ENCODE data around the gene VASN.
"Not testable (repeated sequence)": the region's sequence is repeated elsewhere in the genome, so short reads cannot be mapped to it uniquely, and the experiment has no call there.

The VASN gene

GRCh38 chr16:4371357-4372000 is at the start of gene VASN:
Gene VASN (plus strand): TSS chr16:4371848. CDS start chr16:4380878, 9,030 bp downstream.
- peak; percentile 80 for DNase-seq

GRCh38 chr16:4322121-4323052 is 49.3 kb upstream of the VASN start:
- no peak for DNase-seq

- DNase-seq = peak; percentile 1
Observed at GRCh38 chr16:4323071-4323844, 48.4 kb upstream of the VASN start.

- peak; percentile 1 for DNase-seq
Observed at GRCh38 chr16:4323845-4324488, 47.7 kb upstream of the VASN start.

GRCh38 chr16:4324492-4325252 is 47.0 kb upstream of the VASN start:
- no peak for DNase-seq

- DNase-seq = peak; percentile 1
Observed at GRCh38 chr16:4325253-4325758, 46.3 kb upstream of the VASN start.

GRCh38 chr16:4327386-4328045 is 44.1 kb upstream of the VASN start:
- no peak for DNase-seq

GRCh38 chr16:4328046-4328781 is 43.4 kb upstream of the VASN start:
- peak; percentile 74 for DNase-seq

GRCh38 chr16:4328782-4329775 is 42.6 kb upstream of the VASN start:
- no peak for DNase-seq

- peak; percentile 82 for DNase-seq
Observed at GRCh38 chr16:4330277-4330874, 41.3 kb upstream of the VASN start.

GRCh38 chr16:4332083-4332482 is 39.6 kb upstream of the VASN start:
- DNase-seq = no peak

- DNase-seq = no peak
Observed at GRCh38 chr16:4332623-4333307, 38.9 kb upstream of the VASN start.

GRCh38 chr16:4333308-4333638 is 38.4 kb upstream of the VASN start:
- no peak for DNase-seq

- not testable (repeated sequence) for DNase-seq
Observed at GRCh38 chr16:4333714-4334113, 37.9 kb upstream of the VASN start.

- no peak for DNase-seq
Observed at GRCh38 chr16:4334724-4335495, 36.7 kb upstream of the VASN start.

GRCh38 chr16:4336701-4337539 is 34.7 kb upstream of the VASN start:
- no peak for DNase-seq
